IMR-90 (cell line): Measurements from ENCODE around the gene MTX2. TPM values are rescaled to one million over a fixed set of nuclear protein-coding genes. Genes with fewer than 3 reads are reported as not detected.

ENCODE experiments used
- ATAC-seq: fragments of 200-7000 bp; cut with Tn5 transposase; 2 replicates; pipeline ENCODE4 v1.9.1; 2020; ENCODE audit warnings: low read depth, mild to moderate bottlenecking, moderate library complexity
- BruUV-seq: library from RNA; stranded (reverse); fragments of 400-500 nt; replicated peaks from 2 replicates; lab custom pipeline; 2021; lab: Mats Ljungman, UMichigan
- CTCF ChIA-PET: fragments of 300-600 bp; formaldehyde crosslinking; extraction: SDS; loops from one replicate; lab custom pipeline; 2021; ENCODE audit warnings: antibody characterized with exemption; lab: Yijun Ruan, JAX
- POLR2A ChIA-PET: fragments of 300-600 bp; sonication (Branson Sonifier 250); formaldehyde crosslinking; loops from one replicate; lab custom pipeline; 2022; ENCODE audit warnings: antibody characterized with exemption; ENCODE audit not compliant: unreplicated experiment; lab: Charles Lee
- DNase-seq: peaks from one replicate; pipeline ENCODE4 v3.0.0; 2013
- H2AFZ ChIP-seq: replicated peaks from 2 replicates; pipeline ENCODE3; 2013; ENCODE audit warnings: low read length, mild to moderate bottlenecking; ENCODE audit not compliant: poor library complexity
- H2AK5ac ChIP-seq: 2 replicates; pipeline ENCODE4 v1.6.1; 2013; ENCODE audit warnings: low read depth, low read length, inconsistent platforms
- H2AK9ac ChIP-seq: replicated peaks from 2 replicates; pipeline ENCODE3; 2013; ENCODE audit warnings: mild to moderate bottlenecking, low read depth, low read length, moderate library complexity; ENCODE audit not compliant: poor library complexity
- H2BK120ac ChIP-seq: 2 replicates; pipeline ENCODE4 v1.6.1; 2013; ENCODE audit warnings: low read depth, low read length, inconsistent platforms
- H2BK15ac ChIP-seq: 3 replicates; pipeline ENCODE4 v1.6.1; 2013; ENCODE audit warnings: low read depth, low read length, inconsistent platforms
- H2BK20ac ChIP-seq: 2 replicates; pipeline ENCODE4 v1.6.1; 2013; ENCODE audit warnings: low read depth, mild to moderate bottlenecking, inconsistent platforms, low read length, moderate library complexity
- H2BK5ac ChIP-seq: 2 replicates; pipeline ENCODE4 v1.6.1; 2013; ENCODE audit warnings: mild to moderate bottlenecking, low read depth, low read length, inconsistent platforms; ENCODE audit not compliant: poor library complexity, severe bottlenecking
- H3K14ac ChIP-seq: replicated peaks from 2 replicates; pipeline ENCODE4 v1.6.1; 2013; ENCODE audit warnings: low read depth, low read length, inconsistent platforms
- H3K18ac ChIP-seq: 2 replicates; pipeline ENCODE4 v1.6.1; 2013; ENCODE audit warnings: low read depth, low read length, control low read depth
- H3K23ac ChIP-seq: 2 replicates; pipeline ENCODE4 v1.6.1; 2013; ENCODE audit warnings: low read depth, low read length, inconsistent platforms
- H3K27ac ChIP-seq: 2 replicates; pipeline ENCODE4 v1.5.1; 2013; ENCODE audit warnings: mild to moderate bottlenecking, control low read depth, low read length; ENCODE audit not compliant: insufficient read depth
- H3K27me3 ChIP-seq: 2 replicates; pipeline ENCODE4 v1.6.1; 2013; ENCODE audit warnings: low read length; ENCODE audit not compliant: control insufficient read depth, insufficient read depth
- H3K36me3 ChIP-seq: 2 replicates; pipeline ENCODE4 v1.6.1; 2013; ENCODE audit warnings: low read length, mixed read lengths; ENCODE audit not compliant: control insufficient read depth, insufficient read depth
- H3K4ac ChIP-seq: 2 replicates; pipeline ENCODE4 v1.6.1; 2013; ENCODE audit warnings: low read depth, low read length, inconsistent platforms
- H3K4me1 ChIP-seq: 2 replicates; pipeline ENCODE4 v1.6.1; 2013; ENCODE audit warnings: low read length, mixed read lengths; ENCODE audit not compliant: control insufficient read depth, insufficient read depth
- H3K4me2 ChIP-seq: 2 replicates; pipeline ENCODE4 v1.6.1; 2013; ENCODE audit warnings: low read depth, mild to moderate bottlenecking, control low read depth, low read length, moderate library complexity
- H3K4me3 ChIP-seq: 2 replicates; pipeline ENCODE4 v1.5.1; 2013; ENCODE audit warnings: low read depth, mild to moderate bottlenecking, control low read depth, low read length, moderate library complexity; ENCODE audit not compliant: insufficient read depth
- H3K56ac ChIP-seq: 2 replicates; pipeline ENCODE4 v1.6.1; 2013; ENCODE audit warnings: low read length, inconsistent platforms; ENCODE audit not compliant: insufficient read depth; ENCODE audit errors: extremely low read depth
- H3K79me1 ChIP-seq, 2 experiments: 2 replicates each; pipeline ENCODE4 v1.6.1; 2013; ENCODE audit warnings: low read length in 2 of 2, inconsistent platforms in 1 of 2, low read depth in 1 of 2
- H3K9ac ChIP-seq: 2 replicates; pipeline ENCODE4 v1.6.1; 2013; ENCODE audit warnings: low read depth, low read length, control low read depth
- H3K9me1 ChIP-seq: 2 replicates; pipeline ENCODE4 v1.6.1; 2013; ENCODE audit warnings: low read length, inconsistent platforms; ENCODE audit not compliant: insufficient read depth
- H3K9me3 ChIP-seq: 2 replicates; pipeline ENCODE4 v1.6.1; 2013; ENCODE audit warnings: low read length; ENCODE audit not compliant: control insufficient read depth, insufficient read depth
- H4K20me1 ChIP-seq: 2 replicates; pipeline ENCODE4 v1.6.1; 2013; ENCODE audit warnings: low read length, inconsistent platforms; ENCODE audit not compliant: insufficient read depth
- H4K5ac ChIP-seq: 2 replicates; pipeline ENCODE4 v1.6.1; 2013; ENCODE audit warnings: mild to moderate bottlenecking, low read depth, low read length, control low read depth
- H4K8ac ChIP-seq, 2 experiments: 2 replicates each; pipeline ENCODE4 v1.6.1; 2013; ENCODE audit warnings: low read depth in 2 of 2, low read length in 2 of 2, control low read depth in 1 of 2, inconsistent platforms in 1 of 2
- H4K91ac ChIP-seq: 2 replicates; pipeline ENCODE4 v1.6.1; 2013; ENCODE audit warnings: low read depth, low read length, inconsistent platforms; ENCODE audit not compliant: insufficient read depth
- FOS ChIP-seq: fragments of 150-350 bp; IDR thresholded peaks from 2 replicates; pipeline ENCODE4 v1.6.1; 2016; ENCODE audit warnings: low read depth, low read length
- MAFK ChIP-seq: IDR thresholded peaks from 2 replicates; pipeline ENCODE4 v1.6.1; 2012; ENCODE audit warnings: low read depth, low read length, improper control_type of control experiment
- MAZ ChIP-seq: IDR thresholded peaks from 2 replicates; pipeline ENCODE4 v1.6.1; 2012; ENCODE audit warnings: low read depth, mild to moderate bottlenecking, low read length, improper control_type of control experiment, moderate library complexity, borderline replicate concordance
- MXI1 ChIP-seq: IDR thresholded peaks from 2 replicates; pipeline ENCODE4 v1.6.1; 2012; ENCODE audit warnings: low read depth, mild to moderate bottlenecking, low read length, moderate library complexity, borderline replicate concordance
- USF2 ChIP-seq: fragments of 150-350 bp; IDR thresholded peaks from 2 replicates; pipeline ENCODE4 v1.6.1; 2017; ENCODE audit warnings: mild to moderate bottlenecking, antibody characterized with exemption, low read length, low read depth
- WGBS, 2 experiments: methylation state at CpG; one replicate each; pipeline versions ENCODE4 v1.1.5 to v1.1.7; 2013; ENCODE audit warnings: missing lambda C conversion rate in 2 of 2; ENCODE audit not compliant: insufficient read length in 1 of 2; ENCODE audit errors: extremely low coverage in 2 of 2; 5-methylcytosine and 5-hydroxymethylcytosine counted together
- dilution Hi-C: fragments of 300-500 bp; cut with HindIII; formaldehyde crosslinking; loops from one replicate; pipeline ENCODE4 v1.14.3; 2018; ENCODE audit warnings: low sequenced_read_pairs; ENCODE audit not compliant: unreplicated experiment
- in situ Hi-C: fragments of 300-500 bp; cut with MboI; formaldehyde crosslinking; loops from 3 replicates; pipeline ENCODE4 v1.14.3; 2019; ENCODE audit warnings: low sequenced_read_pairs, inconsistent platforms, mixed read lengths
- intact Hi-C: fragments of 100-400 bp; cut with micrococcal nuclease; formaldehyde crosslinking; loops from 2 replicates; pipeline ENCODE4 v1.10.0; 2022
- polyA plus RNA-seq, 3 experiments: library from polyadenylated mRNA; depleted of rRNA; stranded (reverse); fragments of >200 nt; gene quantifications; 2 replicates each; pipeline ENCODE4 v1.2.3, GENCODE V29; 2012; ENCODE audit warnings: low replicate concordance in 1 of 3
- total RNA-seq: library from RNA; depleted of rRNA; stranded (reverse); fragments of >200 nt; gene quantifications from 2 replicates; pipeline ENCODE4 v1.2.3, GENCODE V29; 2012

MTX2 gene
- total and polyA plus RNA-seq, 2 of the 4 experiments (the other 2 are of a cell fraction): 24.9 to 37.8 TPM

GRCh38 chr2:176272870-176273459 lies 3.7 kb downstream of the MTX2 start:
- H4K91ac ChIP-seq: no peak overlapping the region
- no CpG with 5 or more reads among the region's 4 CpGs for WGBS, 2 experiments
- H4K5ac ChIP-seq: no peak overlapping the region
- H3K23ac ChIP-seq: no peak overlapping the region
- TF ChIP-seq MAFK: no peak
- no peak for TF ChIP-seq MAZ
- no peak for TF ChIP-seq USF2
- no peak for TF ChIP-seq MXI1
- TF ChIP-seq FOS: no peak
- H2AK5ac ChIP-seq: no peak overlapping the region
- CTCF ChIA-PET: interaction anchor here (0.5 kb wide), 1 partner anchor 39 kb away, joined by 8 read pairs; no protein-coding TSS in a partner anchor
- H3K27me3 ChIP-seq: no peaks in the 10 kb centered on the region; the same call in 1 of the 2 replicates
- H2AK9ac ChIP-seq: no peak overlapping the region
- H3K4ac ChIP-seq: no peak overlapping the region
- H3K9me3 ChIP-seq: no peaks in the 10 kb centered on the region
- POLR2A ChIA-PET: no interaction called here
- no peak overlapping the region for H3K4me3 ChIP-seq
- peaks cover 3% of the 10 kb centered on the region; the same call in 1 of the 2 replicates for H4K20me1 ChIP-seq
- H2AFZ ChIP-seq: no peak overlapping the region
- no peak overlapping the region for H4K8ac ChIP-seq
- DNase-seq (no peak), ATAC-seq (no peak)
- no peaks in the 10 kb centered on the region; the same call in 1 of the 2 replicates for H3K9me1 ChIP-seq
- H2BK15ac ChIP-seq: no peak overlapping the region
- H2BK120ac ChIP-seq: no peak overlapping the region
- no peak overlapping the region for H2BK20ac ChIP-seq
- no peak overlapping the region for H3K4me2 ChIP-seq
- no peak overlapping the region for H3K27ac ChIP-seq
- H3K56ac ChIP-seq: no peak overlapping the region
- no peaks in the 10 kb centered on the region for H3K4me1 ChIP-seq
- H3K9ac ChIP-seq: no peak overlapping the region
- dilution Hi-C loops: no loop called here
- no peaks in the 10 kb centered on the region for H3K36me3 ChIP-seq
- H3K14ac ChIP-seq: no peak overlapping the region
- no peak overlapping the region for H2BK5ac ChIP-seq
- intact Hi-C loops: no loop called here
- no peak overlapping the region for H3K18ac ChIP-seq
- BruUV-seq: no TSS peak
- in situ Hi-C loops: no loop called here
- H3K79me1 ChIP-seq: peaks cover 16% of the 10 kb centered on the region in 2 experiments
